HG02870 (cell line): ENCODE data around the gene SPTLC1.
"Not testable (repeated sequence)": the region's sequence is repeated elsewhere in the genome, so short reads cannot be mapped to it uniquely, and the experiment has no call there.

Experiments used
- ATAC-seq: cut with Tn5 transposase; IDR thresholded peaks from one replicate; pipeline ENCODE4 v1.9.1; 2021; ENCODE audit warnings: mild to moderate bottlenecking, moderate library complexity; ENCODE audit not compliant: unreplicated experiment

The SPTLC1 gene

GRCh38 chr9:92140754-92141143 lies 25.5 kb upstream of the SPTLC1 start:
- no peak for ATAC-seq

GRCh38 chr9:92140074-92140753 lies 25.0 kb upstream of the SPTLC1 start:
- peak; percentile 55 for ATAC-seq

- not testable (repeated sequence) for ATAC-seq
These were observed 23.8 kb upstream of the SPTLC1 start for GRCh38 chr9:92138960-92139540.

- ATAC-seq: no peak
These were observed 23.1 kb upstream of the SPTLC1 start for GRCh38 chr9:92138157-92138959.

- ATAC-seq: no peak
These were observed 21.1 kb upstream of the SPTLC1 start for GRCh38 chr9:92136184-92136858.

- ATAC-seq: no peak
These were observed 20.4 kb upstream of the SPTLC1 start for GRCh38 chr9:92135576-92135975.

GRCh38 chr9:92133949-92134604 lies 18.9 kb upstream of the SPTLC1 start:
- peak; percentile 68 for ATAC-seq

GRCh38 chr9:92132913-92133312 lies 17.7 kb upstream of the SPTLC1 start:
- not testable (repeated sequence) for ATAC-seq

GRCh38 chr9:92132501-92132900 lies 17.3 kb upstream of the SPTLC1 start:
- ATAC-seq: no peak

GRCh38 chr9:92122800-92123199 lies 7.6 kb upstream of the SPTLC1 start:
- no peak for ATAC-seq

- ATAC-seq: no peak
These were observed 6.8 kb upstream of the SPTLC1 start for GRCh38 chr9:92122061-92122460.

- ATAC-seq: no peak
These were observed 6.1 kb upstream of the SPTLC1 start for GRCh38 chr9:92121265-92121664.

GRCh38 chr9:92120138-92120537 lies 4.9 kb upstream of the SPTLC1 start:
- ATAC-seq: no peak

- no peak for ATAC-seq
These were observed 4.4 kb upstream of the SPTLC1 start for GRCh38 chr9:92119586-92119985.

GRCh38 chr9:92108122-92108521 lies 7.1 kb downstream of the SPTLC1 start:
- no peak for ATAC-seq

- not testable (repeated sequence) for ATAC-seq
These were observed 9.6 kb downstream of the SPTLC1 start for GRCh38 chr9:92105446-92106225.

GRCh38 chr9:92103601-92104000 lies 11.6 kb downstream of the SPTLC1 start:
- ATAC-seq: not testable (repeated sequence)

GRCh38 chr9:92100237-92100911 lies 14.8 kb downstream of the SPTLC1 start:
- ATAC-seq: no peak

GRCh38 chr9:92098638-92099037 lies 16.6 kb downstream of the SPTLC1 start:
- peak; percentile 68 for ATAC-seq
